BLaER1 treated with 17β-estradiol and CSF1 and Interleukin-3, amounts not matched to agents 10 nM and 100 nM (cell line): ENCODE results near the gene DAZAP2.
"Not testable (repeated sequence)": the region's sequence is repeated elsewhere in the genome, so short reads cannot be mapped to it uniquely, and the experiment has no call there.

ENCODE experiments used
- H3K27ac ChIP-seq, 11 experiments: shearing (Covaris generic); formaldehyde crosslinking; 2 replicates each; pipeline ENCODE4 v1.8.1; 2022
- H3K27me3 ChIP-seq, 11 experiments: shearing (Covaris generic); formaldehyde crosslinking; 2 replicates each; pipeline ENCODE4 v1.8.1; 2022
- H3K36me3 ChIP-seq, 11 experiments: shearing (Covaris generic); formaldehyde crosslinking; 2 replicates each; pipeline ENCODE4 v1.8.1; 2022
- H3K4me1 ChIP-seq, 10 experiments: shearing (Covaris generic); formaldehyde crosslinking; 2 replicates each; pipeline ENCODE4 v1.8.1; 2022
- H3K4me2 ChIP-seq, 11 experiments: shearing (Covaris generic); formaldehyde crosslinking; 2 replicates each; pipeline ENCODE4 v1.8.1; 2022
- H3K4me3 ChIP-seq, 10 experiments: shearing (Covaris generic); formaldehyde crosslinking; 2 replicates each; pipeline ENCODE4 v1.8.1; 2022
- H3K9ac ChIP-seq, 11 experiments: shearing (Covaris generic); formaldehyde crosslinking; 2 replicates each; pipeline ENCODE4 v1.8.1; 2022
- H3K9me3 ChIP-seq, 11 experiments: shearing (Covaris generic); formaldehyde crosslinking; replicated peaks in 1 of 11; 2 replicates each; pipeline ENCODE4 v1.8.1; 2022
- H4K20me1 ChIP-seq, 11 experiments: shearing (Covaris generic); formaldehyde crosslinking; 2 replicates each; pipeline ENCODE4 v1.8.1; 2022
- Cebpa-rat ChIP-seq, 11 experiments: shearing (Covaris generic); IDR thresholded peaks; 2 replicates each; pipeline ENCODE4 v1.8.1; 2022

DAZAP2 gene

DNA sequence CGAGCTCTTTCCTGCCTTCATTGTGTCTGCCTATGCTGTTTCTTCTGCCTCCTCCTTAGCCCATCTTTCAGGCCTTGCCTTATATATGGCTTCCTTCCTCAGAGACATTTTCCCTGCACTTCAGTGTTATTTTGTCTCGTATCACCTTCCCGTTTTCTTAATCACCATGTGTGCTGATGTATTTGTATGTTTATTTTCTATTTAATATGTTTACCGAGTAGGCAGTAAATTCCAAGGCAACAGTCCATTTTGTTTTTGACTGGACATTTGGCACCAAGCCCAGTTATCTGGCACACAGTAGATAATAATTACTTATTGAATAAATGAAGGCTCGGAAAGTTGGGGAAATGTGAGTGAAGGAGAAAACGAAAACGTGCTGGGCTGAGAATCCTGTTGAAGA, 16.2 kb upstream of the DAZAP2 start:
- Histone ChIP-seq H3K36me3 (no peaks in the 10 kb centered on the region), H3K4me2 (no peak overlapping the region), H3K27me3 (no peaks in the 10 kb centered on the region), H3K4me1 (peaks cover 8 to 13% (median 12%) of the 10 kb centered on the region in 10 experiments), H3K9me3 (no peaks in the 10 kb centered on the region), H3K9ac (no peak overlapping the region), H3K27ac (no peak overlapping the region), H3K4me3 (no peak overlapping the region), H4K20me1 (no peaks in the 10 kb centered on the region)
- TF ChIP-seq Cebpa-rat (IDR thresholded peaks at IDR 0.05), result no peak

GRCh38 chr12:51224625-51225024, 14.0 kb upstream of the DAZAP2 start:
- no peak for TF ChIP-seq Cebpa-rat (IDR thresholded peaks at IDR 0.05)
- Histone ChIP-seq H3K9me3 (no peaks in the 10 kb centered on the region), H4K20me1 (no peaks in the 10 kb centered on the region), H3K27me3 (no peaks in the 10 kb centered on the region), H3K27ac (no peak overlapping the region), H3K4me1 (no peaks in the 10 kb centered on the region; a peak in 1 of 20 replicates), H3K9ac (no peak overlapping the region), H3K4me2 (no peak overlapping the region), H3K4me3 (no peak overlapping the region), H3K36me3 (no peaks in the 10 kb centered on the region)

GRCh38 chr12:51225234-51225633, 13.4 kb upstream of the DAZAP2 start:
- Histone ChIP-seq H4K20me1 (no peaks in the 10 kb centered on the region), H3K9me3 (no peaks in the 10 kb centered on the region), H3K4me1 (no peaks in the 10 kb centered on the region), H3K27me3 (no peaks in the 10 kb centered on the region), H3K4me3 (no peak overlapping the region), H3K9ac (no peak overlapping the region), H3K27ac (no peak overlapping the region), H3K4me2 (no peak overlapping the region), H3K36me3 (no peaks in the 10 kb centered on the region)
- TF ChIP-seq Cebpa-rat (IDR thresholded peaks at IDR 0.05), result no peak

DNA sequence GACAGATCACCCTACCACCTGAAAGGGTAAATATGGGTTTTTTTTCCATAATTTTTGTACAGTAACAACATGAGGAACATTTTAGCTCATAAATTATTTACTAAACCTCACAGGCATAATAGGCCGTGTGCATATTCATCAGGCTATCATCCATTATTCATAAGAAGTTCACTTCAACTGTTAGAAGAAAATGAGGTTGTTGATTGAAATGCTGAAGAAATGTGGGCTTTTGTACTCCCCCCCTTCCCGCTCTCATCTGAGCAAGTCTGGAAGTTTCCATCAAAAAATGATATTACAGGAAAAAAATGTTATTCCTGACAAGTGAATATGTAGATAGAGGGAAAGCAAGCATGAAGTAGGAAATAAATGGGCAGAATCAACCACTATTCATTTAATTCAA, 12.9 kb upstream of the DAZAP2 start:
- Histone ChIP-seq H3K4me3 (no peak overlapping the region), H3K4me1 (no peaks in the 10 kb centered on the region), H3K4me2 (no peak overlapping the region), H3K36me3 (no peaks in the 10 kb centered on the region), H4K20me1 (no peaks in the 10 kb centered on the region), H3K9me3 (no peaks in the 10 kb centered on the region), H3K27ac (no peak overlapping the region), H3K9ac (no peak overlapping the region), H3K27me3 (no peaks in the 10 kb centered on the region)
- no peak for TF ChIP-seq Cebpa-rat (IDR thresholded peaks at IDR 0.05)

GRCh38 chr12:51227112-51227511, 11.5 kb upstream of the DAZAP2 start:
- not testable (repeated sequence) for H3K4me3 ChIP-seq, H3K36me3 ChIP-seq, H3K4me2 ChIP-seq, H3K4me1 ChIP-seq, H4K20me1 ChIP-seq, H3K27ac ChIP-seq, H3K9ac ChIP-seq, H3K27me3 ChIP-seq, H3K9me3 ChIP-seq

GRCh38 chr12:51227962-51228361, 10.7 kb upstream of the DAZAP2 start:
- Histone ChIP-seq H3K4me3 (no peak overlapping the region), H4K20me1 (no peaks in the 10 kb centered on the region), H3K9me3 (peaks cover 0 to 10% (median 6%) of the 10 kb centered on the region in 11 experiments; a peak in 15 of 22 replicates), H3K4me1 (no peaks in the 10 kb centered on the region), H3K4me2 (no peak overlapping the region), H3K9ac (no peak overlapping the region), H3K27ac (no peak overlapping the region), H3K36me3 (no peaks in the 10 kb centered on the region), H3K27me3 (no peaks in the 10 kb centered on the region)
- TF ChIP-seq Cebpa-rat (IDR thresholded peaks at IDR 0.05), result no peak

GRCh38 chr12:51229116-51229809, 9.4 kb upstream of the DAZAP2 start:
- Histone ChIP-seq H3K27ac (no peak overlapping the region), H3K4me3 (no peak overlapping the region), H4K20me1 (no peaks in the 10 kb centered on the region), H3K36me3 (no peaks in the 10 kb centered on the region), H3K9ac (no peak overlapping the region), H3K4me1 (no peaks in the 10 kb centered on the region), H3K9me3 (peaks cover 0 to 17% (median 8%) of the 10 kb centered on the region in 11 experiments; a peak in 15 of 22 replicates), H3K4me2 (no peak overlapping the region), H3K27me3 (no peaks in the 10 kb centered on the region)
- no peak for TF ChIP-seq Cebpa-rat (IDR thresholded peaks at IDR 0.05)

DNA sequence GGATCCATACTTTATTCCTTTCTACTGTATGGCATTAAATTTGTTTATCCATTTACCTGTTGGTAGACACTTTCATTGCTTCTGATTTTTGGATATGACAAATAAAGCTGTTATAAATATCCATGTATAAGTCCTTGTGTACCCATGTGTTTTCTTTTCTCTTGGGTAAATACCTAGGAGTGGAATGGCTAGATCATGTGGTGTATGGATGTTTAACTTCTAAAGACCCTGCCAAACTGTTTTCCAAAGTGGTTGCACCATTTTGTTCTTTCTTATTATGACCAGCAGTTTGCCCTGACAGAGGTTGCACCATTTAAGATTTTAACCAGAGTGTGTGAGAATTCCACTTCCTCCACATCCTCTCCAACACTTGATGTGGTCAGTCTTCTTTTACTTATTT, 6.0 kb upstream of the DAZAP2 start:
- Histone ChIP-seq H3K27ac (no peak overlapping the region), H3K4me3 (no peak overlapping the region), H3K9me3 (peaks cover 0 to 17% (median 8%) of the 10 kb centered on the region in 11 experiments; a peak in 15 of 22 replicates), H3K27me3 (no peaks in the 10 kb centered on the region), H3K4me2 (no peak overlapping the region), H3K4me1 (no peaks in the 10 kb centered on the region), H4K20me1 (no peaks in the 10 kb centered on the region), H3K36me3 (no peaks in the 10 kb centered on the region), H3K9ac (no peak overlapping the region)
- no peak for TF ChIP-seq Cebpa-rat (IDR thresholded peaks at IDR 0.05)

DNA sequence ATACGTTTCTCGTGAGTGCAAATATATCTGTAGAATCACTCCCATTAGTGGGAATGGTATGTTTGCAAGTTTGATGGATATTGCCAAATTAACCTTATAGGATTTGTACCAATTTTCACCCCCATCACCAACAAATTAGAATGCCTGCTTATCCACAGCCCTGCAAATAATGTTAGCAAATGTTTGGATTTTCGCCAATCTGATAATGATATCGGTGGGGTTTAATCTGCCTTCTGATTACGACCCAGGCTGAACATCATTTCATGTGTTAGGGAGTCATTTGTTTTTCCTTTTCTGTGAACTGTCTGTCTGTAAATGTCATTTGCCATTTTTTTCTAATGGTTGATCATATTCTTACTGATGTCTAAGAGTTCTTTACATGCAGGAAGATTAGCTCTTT, 4.1 kb upstream of the DAZAP2 start:
- TF ChIP-seq Cebpa-rat (IDR thresholded peaks at IDR 0.05), result no peak
- H3K27me3 ChIP-seq, result no peaks in the 10 kb centered on the region
- H3K9me3 ChIP-seq, result peaks cover 0 to 17% (median 8%) of the 10 kb centered on the region in 11 experiments; a peak in 15 of 22 replicates
- H3K4me1 ChIP-seq, result peaks cover 6 to 8% (median 7%) of the 10 kb centered on the region in 10 experiments; a peak in 18 of 20 replicates
- H3K4me2 ChIP-seq, result no peak overlapping the region
- H4K20me1 ChIP-seq, result peaks cover 0 to 4% (median 3%) of the 10 kb centered on the region in 11 experiments; a peak in 12 of 22 replicates
- H3K27ac ChIP-seq, result no peak overlapping the region
- no peak overlapping the region for H3K9ac ChIP-seq
- H3K4me3 ChIP-seq, result no peak overlapping the region
- no peaks in the 10 kb centered on the region; a peak in 1 of 22 replicates for H3K36me3 ChIP-seq

DNA sequence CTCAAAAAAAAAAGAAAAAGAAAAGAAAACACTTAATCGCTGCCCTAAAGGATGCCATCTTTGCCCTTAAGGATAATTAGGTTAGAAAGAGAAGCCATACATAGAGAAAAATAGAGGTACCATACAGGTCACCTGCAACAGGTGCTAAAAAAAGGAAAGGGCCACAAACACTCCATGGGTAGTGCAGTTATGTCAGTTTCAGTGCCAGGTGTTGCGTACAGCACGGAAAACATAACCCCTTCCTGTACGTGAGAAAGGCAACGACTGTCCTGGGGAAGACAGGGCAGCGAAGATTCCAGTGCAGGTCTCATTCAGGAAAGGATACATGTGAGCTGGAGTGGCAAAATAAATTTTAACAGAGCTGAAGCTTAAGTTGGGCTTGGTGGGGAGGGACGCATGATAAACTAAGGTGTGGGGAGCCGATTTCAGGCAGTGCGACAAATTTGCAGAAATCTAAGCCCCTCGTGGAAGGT, 553 bp upstream of the DAZAP2 start:
- peak overlapping the region; percentile 79 to 96 (median 91) for H3K4me2 ChIP-seq
- peak overlapping the region; percentile 97 to 100 (median 99) for H3K9ac ChIP-seq
- H3K27me3 ChIP-seq, result no peaks in the 10 kb centered on the region
- H3K9me3 ChIP-seq, result peaks cover 0 to 6% (median 2%) of the 10 kb centered on the region in 11 experiments; a peak in 11 of 22 replicates
- peaks cover 29 to 35% (median 33%) of the 10 kb centered on the region in 11 experiments for H3K36me3 ChIP-seq
- H3K27ac ChIP-seq, result peak overlapping the region in 8 of 11 experiments; percentile 99 to 100 (median 100); a peak in 14 of 22 replicates
- H3K4me1 ChIP-seq, result peaks cover 17 to 42% (median 40%) of the 10 kb centered on the region in 10 experiments
- peak overlapping the region; percentile 77 to 97 (median 94) for H3K4me3 ChIP-seq
- peaks cover 10 to 39% (median 30%) of the 10 kb centered on the region in 11 experiments; a peak in 17 of 22 replicates for H4K20me1 ChIP-seq
- no peak for TF ChIP-seq Cebpa-rat (IDR thresholded peaks at IDR 0.05)
